GM19239 (cell line): ENCODE data around the gene LEAP2.
"Not testable (repeated sequence)": the region's sequence is repeated elsewhere in the genome, so short reads cannot be mapped to it uniquely, and the experiment has no call there.

Experiments used
- DNase-seq: peaks from one replicate; pipeline ENCODE4 v3.0.0; 2011; ENCODE audit warnings: low spot score; ENCODE audit not compliant: insufficient read length
- FAIRE-seq: peaks from 2 replicates; lab custom pipeline; 2011; peaks lifted over from hg19 to GRCh38; lab: Jason Lieb, UNC

Gene LEAP2

GRCh38 chr5:132840313-132840712, 33.2 kb upstream of the LEAP2 start:
- DNase-seq: no peak
- FAIRE-seq: no peak

GRCh38 chr5:132840896-132841295, 32.6 kb upstream of the LEAP2 start:
- DNase-seq (no peak), FAIRE-seq (no peak)

- FAIRE-seq: no peak
- DNase-seq: no peak
Measured at GRCh38 chr5:132841305-132841704, 32.2 kb upstream of the LEAP2 start.

GRCh38 chr5:132848270-132848669, 25.2 kb upstream of the LEAP2 start:
- DNase-seq (no peak), FAIRE-seq (no peak)

GRCh38 chr5:132849347-132849746, 24.1 kb upstream of the LEAP2 start:
- FAIRE-seq (no peak), DNase-seq (no peak)

- DNase-seq: no peak
- no peak for FAIRE-seq
Measured at GRCh38 chr5:132850066-132850465, 23.4 kb upstream of the LEAP2 start.

GRCh38 chr5:132853323-132853722, 20.1 kb upstream of the LEAP2 start:
- FAIRE-seq: no peak
- no peak for DNase-seq

GRCh38 chr5:132853790-132854189, 19.7 kb upstream of the LEAP2 start:
- DNase-seq: no peak
- FAIRE-seq: no peak

GRCh38 chr5:132854301-132854700, 19.2 kb upstream of the LEAP2 start:
- FAIRE-seq (no peak), DNase-seq (no peak)

- not testable (repeated sequence) for FAIRE-seq, DNase-seq
Measured at GRCh38 chr5:132854992-132855391, 18.5 kb upstream of the LEAP2 start.

GRCh38 chr5:132856011-132856410, 17.5 kb upstream of the LEAP2 start:
- FAIRE-seq (no peak), DNase-seq (no peak)

GRCh38 chr5:132859889-132860437, 13.5 kb upstream of the LEAP2 start:
- no peak for FAIRE-seq
- DNase-seq: no peak

- no peak for DNase-seq
- no peak for FAIRE-seq
Measured at GRCh38 chr5:132860742-132861141, 12.7 kb upstream of the LEAP2 start.

GRCh38 chr5:132865668-132866341, 7.7 kb upstream of the LEAP2 start:
- no peak for FAIRE-seq
- no peak for DNase-seq

- peak; percentile 97 for FAIRE-seq
- DNase-seq: peak; percentile 90
Measured at GRCh38 chr5:132866342-132867045, 7.0 kb upstream of the LEAP2 start, which contains the start of the genes GDF9 and UQCRQ. TSS of gene GDF9 (minus strand) at chr5:132866469. CDS start at chr5:132864533, 1,936 bp downstream. TSS of gene UQCRQ (plus strand) at chr5:132866642. CDS start at chr5:132866882, 240 bp downstream.

- peak; percentile 8 for FAIRE-seq
- DNase-seq: no peak
Measured at GRCh38 chr5:132867046-132867451, 6.4 kb upstream of the LEAP2 start.

- no peak for DNase-seq
Measured at GRCh38 chr5:132868754-132869153, 4.7 kb upstream of the LEAP2 start.

GRCh38 chr5:132870801-132871200, 2.7 kb upstream of the LEAP2 start:
- DNase-seq (no peak), FAIRE-seq (no peak)

More at GRCh38 chr5:132868754-132869153, 4.7 kb upstream of the LEAP2 start:
- FAIRE-seq: no peak

- FAIRE-seq (no peak), DNase-seq (no peak)
Measured at GRCh38 chr5:132871459-132872284, 1.8 kb upstream of the LEAP2 start.

- DNase-seq (no peak), FAIRE-seq (no peak)
Measured at GRCh38 chr5:132872788-132873118, 715 bp upstream of the LEAP2 start.

- DNase-seq: no peak
- no peak for FAIRE-seq
Measured at GRCh38 chr5:132873930-132874271, 433 bp downstream of the LEAP2 start.
